A673 (cell line): ENCODE data around the gene FRS3.

Experiments
- CTCF ChIP-seq: fragments of 300-800, 200-600 bp; sonication (generic); conservative IDR thresholded peaks from 2 replicates; pipeline ENCODE4 v1.5.1; 2017; ENCODE audit warnings: low read depth, mild to moderate bottlenecking, antibody characterized with exemption, low read length, moderate library complexity, mixed read lengths
- EZH2 ChIP-seq: fragments of 200-600 bp; sonication (generic); IDR thresholded peaks from 2 replicates; pipeline ENCODE4 v1.6.1; 2017; ENCODE audit warnings: borderline replicate concordance, low read depth, mild to moderate bottlenecking, mixed read lengths, antibody characterized with exemption, low read length; ENCODE audit not compliant: poor library complexity, severe bottlenecking

GRCh38 chr6:41785254-41785653, 5.6 kb upstream of the FRS3 start:
- TF ChIP-seq CTCF (no peak), EZH2 (no peak)
